Endothelial cell of umbilical vein (primary cell): ENCODE measurements around the gene S100A16. TPM values are rescaled to one million over a fixed set of nuclear protein-coding genes. Genes with fewer than 3 reads are reported as not detected.
A peak's percentile ranks its signal among the peaks of the same experiment; 100 is the strongest.

Source experiments
- BruUV-seq: library from RNA; stranded (reverse); fragments of 400-500 nt; replicated peaks from 2 replicates; lab custom pipeline; 2021; lab: Mats Ljungman, UMichigan
- CTCF ChIA-PET: fragments of 300-600, 350-600 bp; sonication (Branson Sonifier 250); formaldehyde crosslinking; loops from one replicate; lab custom pipeline; 2021; ENCODE audit warnings: antibody characterized with exemption, inconsistent platforms; lab: Charles Lee
- POLR2A ChIA-PET: fragments of 300-600, 350-600 bp; sonication (Branson Sonifier 250); formaldehyde crosslinking; loops from one replicate; lab custom pipeline; 2021; ENCODE audit warnings: antibody characterized with exemption, inconsistent platforms; lab: Charles Lee
- DNase-seq: peaks from one replicate; pipeline ENCODE4 v3.0.0-alpha.2; 2011; ENCODE audit warnings: low read depth, low spot score
- FAIRE-seq: peaks from 2 replicates; lab custom pipeline; 2011; peaks lifted over from hg19 to GRCh38; lab: Jason Lieb, UNC
- H2AFZ ChIP-seq: 2 replicates; pipeline ENCODE4 v1.6.0; 2012; ENCODE audit warnings: low read depth, low read length, control low read depth, inconsistent platforms
- H3K27ac ChIP-seq: 2 replicates; pipeline ENCODE4 v1.5.1; 2011; ENCODE audit warnings: low read depth, mild to moderate bottlenecking, control low read depth, low read length, moderate library complexity; ENCODE audit not compliant: insufficient read depth
- H3K27me3 ChIP-seq, 2 experiments: 2 replicates each; pipeline versions ENCODE4 v1.6.0 to v1.6.1; 2011; ENCODE audit warnings: low read length in 2 of 2, mixed read lengths in 1 of 2; ENCODE audit not compliant: control insufficient read depth in 2 of 2, insufficient read depth in 2 of 2
- H3K36me3 ChIP-seq, 2 experiments: 2 replicates in 1 of 2; 3 replicates in 1 of 2; pipeline ENCODE4 v1.5.1; 2011; ENCODE audit warnings: low read length in 2 of 2, mild to moderate bottlenecking in 1 of 2, moderate library complexity in 1 of 2; ENCODE audit not compliant: control insufficient read depth in 2 of 2, insufficient read depth in 2 of 2; ENCODE audit errors: extremely low read depth in 1 of 2
- H3K4me1 ChIP-seq: 3 replicates; pipeline ENCODE4 v1.5.1; 2011; ENCODE audit warnings: mild to moderate bottlenecking, low read length; ENCODE audit not compliant: control insufficient read depth, insufficient read depth; ENCODE audit errors: extremely low read depth
- H3K4me2 ChIP-seq: 2 replicates; pipeline ENCODE4 v1.6.1; 2011; ENCODE audit warnings: low read length, control low read depth, mixed read lengths; ENCODE audit not compliant: insufficient read depth
- H3K4me3 ChIP-seq, 3 experiments: fragments of 200-600 bp in 1 of 3; sonication (generic), shearing (Covaris generic) in 1 of 3; replicated peaks in 1 of 3; 2 replicates each; pipeline ENCODE4 v1.5.1; 2011 to 2016; ENCODE audit warnings: control low read depth in 3 of 3, low read length in 3 of 3, mild to moderate bottlenecking in 2 of 3, inconsistent platforms in 1 of 3, low read depth in 1 of 3, moderate library complexity in 1 of 3; ENCODE audit not compliant: insufficient read depth in 1 of 3
- H3K79me2 ChIP-seq: 2 replicates; pipeline ENCODE4 v1.6.0; 2012; ENCODE audit warnings: low read length, inconsistent platforms; ENCODE audit not compliant: control insufficient read depth, insufficient read depth
- H3K9ac ChIP-seq: replicated peaks from 2 replicates; pipeline ENCODE3; 2011; ENCODE audit warnings: low read length, control low read depth; ENCODE audit not compliant: insufficient read depth; ENCODE audit errors: extremely low read depth
- H3K9me1 ChIP-seq: replicated peaks from 3 replicates; pipeline ENCODE4 v1.6.0; 2011; ENCODE audit warnings: mild to moderate bottlenecking, low read length; ENCODE audit not compliant: control insufficient read depth, insufficient read depth; ENCODE audit errors: extremely low read depth
- H3K9me3 ChIP-seq: replicated peaks from 2 replicates; pipeline ENCODE4 v1.5.1; 2012; ENCODE audit warnings: low read length, inconsistent platforms; ENCODE audit not compliant: control insufficient read depth, insufficient read depth
- H4K20me1 ChIP-seq: replicated peaks from 2 replicates; pipeline ENCODE3; 2011; ENCODE audit warnings: mild to moderate bottlenecking, low read length; ENCODE audit not compliant: control insufficient read depth, insufficient read depth; ENCODE audit errors: extremely low read depth
- EZH2 ChIP-seq: IDR thresholded peaks from 2 replicates; pipeline ENCODE4 v1.6.1; 2012; ENCODE audit warnings: borderline replicate concordance, low read depth, mild to moderate bottlenecking, moderate library complexity, low read length, inconsistent platforms; ENCODE audit not compliant: severe bottlenecking
- FOS ChIP-seq: IDR thresholded peaks from 2 replicates; pipeline ENCODE4 v1.6.1; 2011; ENCODE audit warnings: mild to moderate bottlenecking, low read length, moderate library complexity, borderline replicate concordance; ENCODE audit not compliant: insufficient read depth
- GATA2 ChIP-seq: IDR thresholded peaks from 2 replicates; pipeline ENCODE4 v1.7.0; 2011; ENCODE audit warnings: low read depth, mild to moderate bottlenecking, moderate library complexity, mixed read lengths, low read length; ENCODE audit not compliant: insufficient read length, insufficient read depth
- JUN ChIP-seq: IDR thresholded peaks from 2 replicates; pipeline ENCODE4 v1.6.1; 2011; ENCODE audit warnings: borderline replicate concordance, low read depth; ENCODE audit not compliant: insufficient read length, insufficient read depth
- MYC ChIP-seq: IDR thresholded peaks from one replicate; pipeline ENCODE4 v1.6.1; 2011; ENCODE audit warnings: mild to moderate bottlenecking, low read depth, low read length
- POLR2A ChIP-seq: IDR thresholded peaks from 2 replicates; pipeline ENCODE4 v1.6.1; 2012; ENCODE audit warnings: low read depth, mild to moderate bottlenecking, control low read depth, low read length
- POLR2AphosphoS5 ChIP-seq: IDR thresholded peaks from 2 replicates; pipeline ENCODE4 v1.6.1; 2012; ENCODE audit warnings: low read depth, mild to moderate bottlenecking, control low read depth, low read length, moderate library complexity; ENCODE audit not compliant: insufficient read depth
- dilution Hi-C: fragments of 300-500 bp; cut with MboI; formaldehyde crosslinking; loops from one replicate; pipeline ENCODE4 v1.15.0; 2019; ENCODE audit warnings: low sequenced_read_pairs; ENCODE audit not compliant: extremely low pct_ligation_motif_present
- intact Hi-C: fragments of 100-400 bp; cut with micrococcal nuclease; formaldehyde crosslinking; loops from one replicate; pipeline ENCODE4 v1.10.0; 2022
- polyA plus RNA-seq, 4 experiments: library from polyadenylated mRNA; depleted of rRNA in 3 of 4; stranded (reverse) in 3 of 4; unstranded in 1 of 4; fragments of >200 nt; gene quantifications; 2 replicates each; pipeline versions ENCODE4 v1.2.1 to v1.2.3, GENCODE V29; 2011 to 2012; ENCODE audit warnings: missing spikeins in 1 of 4
- total RNA-seq: library from RNA; stranded (reverse); gene quantifications from 2 replicates; pipeline ENCODE4 v1.2.3, GENCODE V29; 2021
- TF ChIP-seq, protein P1 (sequence below): IDR thresholded peaks from 2 replicates; pipeline ENCODE4 v1.6.1; 2011; ENCODE audit not compliant: insufficient read depth, insufficient read length
- TF ChIP-seq, protein P2 (sequence below), 2 donors: IDR thresholded peaks; 1 replicate in 1 of 2; 2 replicates in 1 of 2; pipeline ENCODE4 v1.5.1; 2011; ENCODE audit warnings: low read length in 2 of 2, mild to moderate bottlenecking in 2 of 2, moderate library complexity in 2 of 2, control low read depth in 1 of 2, inconsistent platforms in 1 of 2, low read depth in 1 of 2; ENCODE audit not compliant: insufficient read depth in 1 of 2; ENCODE audit errors: extremely low read depth in 1 of 2

The S100A16 gene
- total and polyA plus RNA-seq, 2 donors (not counting 3 experiments of a cell fraction or from before 2014, with no cell fraction given) = 701 to 1,770 TPM

DNA sequence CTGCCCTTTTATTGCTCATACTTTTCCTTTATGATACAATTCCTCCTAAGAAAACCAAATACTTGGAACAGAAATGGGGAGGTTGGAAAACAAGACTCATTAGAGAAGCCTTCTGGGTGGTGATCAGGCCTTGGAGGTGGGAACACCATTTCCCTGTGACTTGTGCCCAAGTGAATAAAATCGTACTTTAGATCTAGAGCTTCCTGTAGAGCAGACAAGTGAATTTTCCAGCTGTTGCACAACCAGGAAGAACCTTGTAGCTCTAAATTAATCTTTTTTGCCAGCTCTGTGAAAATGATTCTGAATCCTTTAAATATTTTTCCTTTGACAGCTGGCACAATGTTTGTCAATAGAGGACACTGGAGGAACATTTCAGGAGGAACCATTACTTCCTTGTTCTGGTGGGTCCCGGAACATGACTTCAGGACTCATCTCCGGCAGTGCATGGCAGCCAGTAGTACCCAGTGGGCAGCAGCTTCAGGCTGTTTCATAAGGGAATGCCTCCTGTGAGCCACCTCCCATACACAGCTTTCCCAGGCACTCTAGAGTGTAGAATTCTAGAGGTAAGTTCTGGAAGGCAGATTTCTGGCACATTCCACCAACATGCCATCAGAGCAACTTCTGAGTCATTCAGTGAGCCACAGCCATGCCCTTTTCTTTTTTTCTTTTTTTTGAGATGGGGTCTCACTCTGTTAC is 40.0 kb upstream of the S100A16 start:
- Histone ChIP-seq H2AFZ (peak overlapping the region; percentile 29), H3K4me1 (peaks cover 8% of the 10 kb centered on the region), H4K20me1 (no peaks in the 10 kb centered on the region), H3K9ac (no peak overlapping the region), H3K79me2 (no peaks in the 10 kb centered on the region), H3K27ac (no peak overlapping the region), H3K27me3 (no peaks in the 10 kb centered on the region), H3K36me3 (no peaks in the 10 kb centered on the region), H3K4me2 (no peak overlapping the region), H3K4me3 (no peak overlapping the region), H3K9me1 (no peaks in the 10 kb centered on the region), H3K9me3 (no peaks in the 10 kb centered on the region)
- FAIRE-seq (peak; percentile 78), DNase-seq (peak; percentile 34)
- no TSS peak for BruUV-seq
- dilution Hi-C loops (no loop called here), intact Hi-C loops (no loop called here)
- POLR2A ChIA-PET = interaction anchor here (0.8 to 1.0 kb wide), 2 partner anchors 15 to 19 kb away, joined by 3 to 6 read pairs; partner anchors contain the start of gene CHTOP
- TF ChIP-seq JUN (no peak), GATA2 (no peak), MYC (no peak), EZH2 (no peak), POLR2AphosphoS5 (no peak), POLR2A (no peak), FOS (no peak)
- TF ChIP-seq, protein P1, sequence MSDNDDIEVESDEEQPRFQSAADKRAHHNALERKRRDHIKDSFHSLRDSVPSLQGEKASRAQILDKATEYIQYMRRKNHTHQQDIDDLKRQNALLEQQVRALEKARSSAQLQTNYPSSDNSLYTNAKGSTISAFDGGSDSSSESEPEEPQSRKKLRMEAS = no peak
- TF ChIP-seq, protein P2, sequence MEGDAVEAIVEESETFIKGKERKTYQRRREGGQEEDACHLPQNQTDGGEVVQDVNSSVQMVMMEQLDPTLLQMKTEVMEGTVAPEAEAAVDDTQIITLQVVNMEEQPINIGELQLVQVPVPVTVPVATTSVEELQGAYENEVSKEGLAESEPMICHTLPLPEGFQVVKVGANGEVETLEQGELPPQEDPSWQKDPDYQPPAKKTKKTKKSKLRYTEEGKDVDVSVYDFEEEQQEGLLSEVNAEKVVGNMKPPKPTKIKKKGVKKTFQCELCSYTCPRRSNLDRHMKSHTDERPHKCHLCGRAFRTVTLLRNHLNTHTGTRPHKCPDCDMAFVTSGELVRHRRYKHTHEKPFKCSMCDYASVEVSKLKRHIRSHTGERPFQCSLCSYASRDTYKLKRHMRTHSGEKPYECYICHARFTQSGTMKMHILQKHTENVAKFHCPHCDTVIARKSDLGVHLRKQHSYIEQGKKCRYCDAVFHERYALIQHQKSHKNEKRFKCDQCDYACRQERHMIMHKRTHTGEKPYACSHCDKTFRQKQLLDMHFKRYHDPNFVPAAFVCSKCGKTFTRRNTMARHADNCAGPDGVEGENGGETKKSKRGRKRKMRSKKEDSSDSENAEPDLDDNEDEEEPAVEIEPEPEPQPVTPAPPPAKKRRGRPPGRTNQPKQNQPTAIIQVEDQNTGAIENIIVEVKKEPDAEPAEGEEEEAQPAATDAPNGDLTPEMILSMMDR (IDR thresholded peaks at IDR 0.05; ENCODE audit: extremely low read depth in 1 of 2, insufficient read depth in 1 of 2, low read depth in 1 of 2, low read length in 2 of 2) = no peak
- CTCF ChIA-PET = interaction anchor here (0.9 to 2.7 kb wide), 6 partner anchors 9 to 142 kb away, joined by 3 to 9 read pairs (median 4); partner anchors contain the start of genes CHTOP and S100A13
